Smooth muscle cell of the pulmonary artery (primary cell): ENCODE data around the gene OPN4. TPM values are rescaled to one million over a fixed set of nuclear protein-coding genes. Genes with fewer than 3 reads are reported as not detected.

Source experiments
- total RNA-seq: library from RNA; depleted of rRNA; stranded (reverse); fragments of >200 nt; gene quantifications from 2 replicates; pipeline ENCODE4 v1.2.3, GENCODE V29; 2014

OPN4 gene, protein sequence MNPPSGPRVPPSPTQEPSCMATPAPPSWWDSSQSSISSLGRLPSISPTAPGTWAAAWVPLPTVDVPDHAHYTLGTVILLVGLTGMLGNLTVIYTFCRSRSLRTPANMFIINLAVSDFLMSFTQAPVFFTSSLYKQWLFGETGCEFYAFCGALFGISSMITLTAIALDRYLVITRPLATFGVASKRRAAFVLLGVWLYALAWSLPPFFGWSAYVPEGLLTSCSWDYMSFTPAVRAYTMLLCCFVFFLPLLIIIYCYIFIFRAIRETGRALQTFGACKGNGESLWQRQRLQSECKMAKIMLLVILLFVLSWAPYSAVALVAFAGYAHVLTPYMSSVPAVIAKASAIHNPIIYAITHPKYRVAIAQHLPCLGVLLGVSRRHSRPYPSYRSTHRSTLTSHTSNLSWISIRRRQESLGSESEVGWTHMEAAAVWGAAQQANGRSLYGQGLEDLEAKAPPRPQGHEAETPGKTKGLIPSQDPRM
- not detected in 2 replicates for total RNA-seq

DNA sequence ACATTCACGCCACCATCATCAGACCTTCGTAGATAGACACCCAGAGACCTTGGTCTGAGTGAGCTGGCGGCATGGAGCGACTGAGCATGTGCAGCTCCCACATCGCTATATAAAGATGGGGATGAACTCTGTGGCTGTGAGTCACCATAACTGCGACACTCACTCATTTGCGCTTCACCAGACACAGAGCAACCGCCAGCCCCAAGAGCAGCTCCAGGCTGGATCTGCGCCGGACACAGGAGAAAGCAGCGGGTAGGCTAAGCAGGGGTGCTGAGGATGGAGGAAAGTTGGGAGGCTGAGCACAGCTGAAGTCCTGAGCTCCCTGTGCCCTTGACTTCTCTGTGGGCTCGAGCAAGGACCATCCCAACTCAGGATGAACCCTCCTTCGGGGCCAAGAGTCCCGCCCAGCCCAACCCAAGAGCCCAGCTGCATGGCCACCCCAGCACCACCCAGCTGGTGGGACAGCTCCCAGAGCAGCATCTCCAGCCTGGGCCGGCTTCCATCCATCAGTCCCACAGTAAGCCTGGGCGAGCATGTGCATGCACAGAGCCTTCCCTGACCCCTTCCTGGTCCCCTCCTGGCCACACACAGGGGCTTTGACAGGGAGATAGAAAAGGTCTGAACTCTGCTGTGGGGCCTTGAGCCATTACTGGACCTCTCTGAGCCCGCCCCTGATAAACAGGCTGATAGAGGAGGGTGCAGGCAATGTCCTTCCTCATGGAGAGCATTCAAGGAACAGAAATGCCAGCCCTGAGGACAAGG is at the start of gene OPN4:
TSS of gene OPN4 (plus strand) at position 137 of the 762 bp plus-strand sequence. CDS start at position 374, 237 bp downstream.

GRCh38 chr10:86668297-86669165 is 14.2 kb downstream of the OPN4 start, which contains the start of gene LDB3:
LDB3 (plus strand) TSS chr10:86668511; CDS start chr10:86668692, 181 bp downstream.

Other genes starting within 250 kb of the OPN4 start
- gene WAPL, start 132.8 kb upstream of the OPN4 start, total RNA-seq, result 38.0 and 47.2 TPM in 2 replicates
- 0.52 and 0.96 TPM in 2 replicates for gene LDB3, start 14.0 kb downstream of the OPN4 start, total RNA-seq
- gene BMPR1A, start 102.1 kb downstream of the OPN4 start, total RNA-seq, result 55.2 and 60.5 TPM in 2 replicates